ENCODE measurements around the gene C14orf132.

The C14orf132 gene

GRCh38 chr14:96091149-96091693 lies 52.1 kb downstream of the C14orf132 start:
- Histone ChIP-seq H3K36me3 (ENCODE audit: insufficient read depth, low read length) (no peaks in the 10 kb centered on the region), H3K9me3 (ENCODE audit: control insufficient read depth, insufficient read depth, low read length) (no peaks in the 10 kb centered on the region), H3K9ac (ENCODE audit: low read depth, low read length) (no peak overlapping the region), H3K4me1 (ENCODE audit: insufficient read depth, low read length) (peaks cover 12% of the 10 kb centered on the region)

GRCh38 chr14:96091941-96092411 lies 52.8 kb downstream of the C14orf132 start:
- peaks cover 10% of the 10 kb centered on the region for H3K4me1 ChIP-seq (ENCODE audit: insufficient read depth, low read length)
- no peaks in the 10 kb centered on the region for H3K36me3 ChIP-seq (ENCODE audit: insufficient read depth, low read length)
- no peak overlapping the region for H3K9ac ChIP-seq (ENCODE audit: low read depth, low read length)

GRCh38 chr14:96092936-96093335 lies 53.8 kb downstream of the C14orf132 start:
- Histone ChIP-seq H3K4me1 (ENCODE audit: insufficient read depth, low read length) (peaks cover 10% of the 10 kb centered on the region), H3K9me3 (ENCODE audit: control insufficient read depth, insufficient read depth, low read length) (no peaks in the 10 kb centered on the region), H3K36me3 (ENCODE audit: insufficient read depth, low read length) (no peaks in the 10 kb centered on the region), H3K9ac (ENCODE audit: low read depth, low read length) (no peak overlapping the region)

More at GRCh38 chr14:96091941-96092411, 52.8 kb downstream of the C14orf132 start:
- no peaks in the 10 kb centered on the region for H3K9me3 ChIP-seq (ENCODE audit: control insufficient read depth, insufficient read depth, low read length)

GRCh38 chr14:96094211-96094610 lies 55.0 kb downstream of the C14orf132 start:
- Histone ChIP-seq H3K9me3 (ENCODE audit: control insufficient read depth, insufficient read depth, low read length) (no peaks in the 10 kb centered on the region), H3K4me1 (ENCODE audit: insufficient read depth, low read length) (peaks cover 10% of the 10 kb centered on the region), H3K9ac (ENCODE audit: low read depth, low read length) (no peak overlapping the region), H3K36me3 (ENCODE audit: insufficient read depth, low read length) (no peaks in the 10 kb centered on the region)

- Histone ChIP-seq H3K36me3 (ENCODE audit: insufficient read depth, low read length) (no peaks in the 10 kb centered on the region), H3K9ac (ENCODE audit: low read depth, low read length) (no peak overlapping the region), H3K4me1 (ENCODE audit: insufficient read depth, low read length) (peaks cover 10% of the 10 kb centered on the region), H3K9me3 (ENCODE audit: control insufficient read depth, insufficient read depth, low read length) (no peaks in the 10 kb centered on the region)
These were observed 55.5 kb downstream of the C14orf132 start for GRCh38 chr14:96094656-96095055.

- Histone ChIP-seq H3K4me1 (ENCODE audit: insufficient read depth, low read length) (peaks cover 10% of the 10 kb centered on the region), H3K9me3 (ENCODE audit: control insufficient read depth, insufficient read depth, low read length) (no peaks in the 10 kb centered on the region), H3K36me3 (ENCODE audit: insufficient read depth, low read length) (no peaks in the 10 kb centered on the region), H3K9ac (ENCODE audit: low read depth, low read length) (no peak overlapping the region)
These were observed 55.9 kb downstream of the C14orf132 start for GRCh38 chr14:96095058-96095457.

GRCh38 chr14:96095581-96096476 lies 56.7 kb downstream of the C14orf132 start:
- no peak overlapping the region for H3K9ac ChIP-seq (ENCODE audit: low read depth, low read length)
- H3K36me3 ChIP-seq (ENCODE audit: insufficient read depth, low read length) = no peaks in the 10 kb centered on the region
- H3K4me1 ChIP-seq (ENCODE audit: insufficient read depth, low read length) = peaks cover 13% of the 10 kb centered on the region
- no peaks in the 10 kb centered on the region for H3K9me3 ChIP-seq (ENCODE audit: control insufficient read depth, insufficient read depth, low read length)

GRCh38 chr14:96096639-96097610 lies 57.8 kb downstream of the C14orf132 start:
- no peaks in the 10 kb centered on the region for H3K9me3 ChIP-seq (ENCODE audit: control insufficient read depth, insufficient read depth, low read length)
- no peaks in the 10 kb centered on the region for H3K36me3 ChIP-seq (ENCODE audit: insufficient read depth, low read length)
- H3K4me1 ChIP-seq (ENCODE audit: insufficient read depth, low read length) = peaks cover 14% of the 10 kb centered on the region
- H3K9ac ChIP-seq (ENCODE audit: low read depth, low read length) = no peak overlapping the region

- peaks cover 14% of the 10 kb centered on the region for H3K4me1 ChIP-seq (ENCODE audit: insufficient read depth, low read length)
- H3K9me3 ChIP-seq (ENCODE audit: control insufficient read depth, insufficient read depth, low read length) = no peaks in the 10 kb centered on the region
- no peaks in the 10 kb centered on the region for H3K36me3 ChIP-seq (ENCODE audit: insufficient read depth, low read length)
- no peak overlapping the region for H3K9ac ChIP-seq (ENCODE audit: low read depth, low read length)
These were observed 58.6 kb downstream of the C14orf132 start for GRCh38 chr14:96097752-96098151.

- Histone ChIP-seq H3K9me3 (ENCODE audit: control insufficient read depth, insufficient read depth, low read length) (no peaks in the 10 kb centered on the region), H3K9ac (ENCODE audit: low read depth, low read length) (no peak overlapping the region), H3K4me1 (ENCODE audit: insufficient read depth, low read length) (peaks cover 14% of the 10 kb centered on the region), H3K36me3 (ENCODE audit: insufficient read depth, low read length) (no peaks in the 10 kb centered on the region)
These were observed 59.3 kb downstream of the C14orf132 start for GRCh38 chr14:96098309-96098998.

GRCh38 chr14:96098999-96099335 lies 59.8 kb downstream of the C14orf132 start:
- Histone ChIP-seq H3K4me1 (ENCODE audit: insufficient read depth, low read length) (peaks cover 14% of the 10 kb centered on the region), H3K9me3 (ENCODE audit: control insufficient read depth, insufficient read depth, low read length) (no peaks in the 10 kb centered on the region), H3K9ac (ENCODE audit: low read depth, low read length) (no peak overlapping the region), H3K36me3 (ENCODE audit: insufficient read depth, low read length) (no peaks in the 10 kb centered on the region)

GRCh38 chr14:96100161-96101064 lies 61.3 kb downstream of the C14orf132 start:
- no peaks in the 10 kb centered on the region for H3K9me3 ChIP-seq (ENCODE audit: control insufficient read depth, insufficient read depth, low read length)
- no peak overlapping the region for H3K9ac ChIP-seq (ENCODE audit: low read depth, low read length)
- H3K4me1 ChIP-seq (ENCODE audit: insufficient read depth, low read length) = peaks cover 11% of the 10 kb centered on the region
- no peaks in the 10 kb centered on the region for H3K36me3 ChIP-seq (ENCODE audit: insufficient read depth, low read length)
